Measurements from ENCODE around the gene CHCT1. TPM values are rescaled to one million over a fixed set of nuclear protein-coding genes. Genes with fewer than 3 reads are reported as not detected.

The CHCT1 gene
- total RNA-seq, 1 experiment from 2014 or later = not detected

DNA sequence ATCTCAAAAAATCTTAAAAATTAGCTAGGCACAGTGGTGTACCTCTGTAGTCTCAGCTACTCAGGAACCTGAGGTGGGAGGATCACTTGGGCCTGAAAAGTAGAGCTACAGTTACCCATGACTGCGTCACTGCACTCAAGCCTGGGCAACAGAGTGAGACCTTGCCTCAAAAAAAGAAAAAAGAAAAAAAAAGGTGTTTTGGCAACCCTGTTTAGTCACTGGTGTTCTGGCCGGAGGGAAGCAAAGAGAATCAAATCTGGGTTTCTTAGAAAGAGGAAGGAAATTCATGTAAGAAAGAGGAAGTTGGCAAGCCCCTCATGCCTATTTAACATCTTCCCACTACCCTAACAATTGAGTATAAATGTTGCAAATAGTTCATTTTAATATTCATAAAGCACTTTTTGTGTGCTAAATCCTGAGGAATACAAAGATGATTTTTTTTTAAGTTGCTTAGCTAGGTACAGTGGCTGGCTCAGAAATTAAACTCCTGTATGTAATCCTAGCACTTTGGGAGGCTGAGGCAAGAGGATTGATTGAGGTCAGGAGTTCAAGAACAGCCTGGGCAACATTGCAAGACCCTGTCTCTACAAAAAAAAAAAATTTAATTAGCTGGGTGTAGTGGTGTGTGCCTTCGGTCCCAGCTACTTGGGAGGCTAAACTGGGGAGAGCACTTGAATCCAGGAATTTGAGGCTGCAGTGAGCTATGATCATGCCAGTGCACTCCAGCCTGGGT, 23.9 kb upstream of the CHCT1 start:
- Histone ChIP-seq H3K4me3 (ENCODE audit: low read depth in 2 of 2, low read length in 2 of 2) (no peak overlapping the region), H3K9me3 (ENCODE audit: control insufficient read depth, insufficient read depth, low read depth, low read length) (no peaks in the 10 kb centered on the region), H3K27ac (ENCODE audit: low read length) (no peak overlapping the region), H3K36me3 (ENCODE audit: control insufficient read depth, insufficient read depth, low read length) (no peaks in the 10 kb centered on the region), H3K4me1 (ENCODE audit: control insufficient read depth, insufficient read depth, low read length) (no peaks in the 10 kb centered on the region), H3K27me3 (ENCODE audit: control insufficient read depth, insufficient read depth, low read length) (no peaks in the 10 kb centered on the region)
- DNase-seq (ENCODE audit: low read depth, low spot score) (no peak), ATAC-seq (no peak)
- ChIA-PET POLR2A (no interaction called here), CTCF (no interaction called here)
- no TSS peak for BruUV-seq (replicated peaks)
- no peak for TF ChIP-seq TCF7L2 (IDR thresholded peaks at IDR 0.05; ENCODE audit: low read depth, low read length)
- no peak for TF ChIP-seq POLR2AphosphoS5 (IDR thresholded peaks at IDR 0.05; ENCODE audit: low read depth, low read length)
- TF ChIP-seq CTCF (IDR thresholded peaks at IDR 0.05) = no peak
- no peak for TF ChIP-seq SIN3A (IDR thresholded peaks at IDR 0.05; ENCODE audit: borderline replicate concordance, insufficient read depth, low read depth, low read length)
- TF ChIP-seq REST (IDR thresholded peaks at IDR 0.05; ENCODE audit: insufficient read depth in 1 of 2, low read depth in 2 of 2, low read length in 1 of 2) = no peak
- in situ Hi-C loops (cut with HindIII; ENCODE audit: low pct_unique_long_range_greater_than_20kb, low sequenced_read_pairs) (no loop called here), intact Hi-C loops (cut with micrococcal nuclease; ENCODE audit: unreplicated experiment) (no loop called here)

GRCh38 chr17:60401819-60402218, 20.5 kb upstream of the CHCT1 start:
- POLR2A ChIA-PET = interaction anchor here (0.6 kb wide), 1 partner anchor 251 kb away, joined by 3 read pairs; no protein-coding TSS in a partner anchor
- TF ChIP-seq TCF7L2 (IDR thresholded peaks at IDR 0.05; ENCODE audit: low read depth, low read length) (no peak), SIN3A (IDR thresholded peaks at IDR 0.05; ENCODE audit: borderline replicate concordance, insufficient read depth, low read depth, low read length) (no peak), CTCF (IDR thresholded peaks at IDR 0.05) (no peak)
- ATAC-seq (no peak), DNase-seq (ENCODE audit: low read depth, low spot score) (no peak)
- no peak overlapping the region for H3K4me3 ChIP-seq (ENCODE audit: low read depth in 2 of 2, low read length in 2 of 2)
- H3K9me3 ChIP-seq (ENCODE audit: control insufficient read depth, insufficient read depth, low read depth, low read length) = no peaks in the 10 kb centered on the region
- in situ Hi-C loops (cut with HindIII; ENCODE audit: low pct_unique_long_range_greater_than_20kb, low sequenced_read_pairs) = no loop called here
- H3K4me1 ChIP-seq (ENCODE audit: control insufficient read depth, insufficient read depth, low read length) = no peaks in the 10 kb centered on the region
- intact Hi-C loops (cut with micrococcal nuclease; ENCODE audit: unreplicated experiment) = no loop called here
- H3K27ac ChIP-seq (ENCODE audit: low read length) = no peak overlapping the region
- no peaks in the 10 kb centered on the region for H3K27me3 ChIP-seq (ENCODE audit: control insufficient read depth, insufficient read depth, low read length)
- CTCF ChIA-PET = no interaction called here
- no peaks in the 10 kb centered on the region for H3K36me3 ChIP-seq (ENCODE audit: control insufficient read depth, insufficient read depth, low read length)
- no TSS peak for BruUV-seq (replicated peaks)

Measured in Panc1 (cell line).